ENCODE measurements around the gene ATOH7.
"Not testable (repeated sequence)": the region's sequence is repeated elsewhere in the genome, so short reads cannot be mapped to it uniquely, and the experiment has no call there.

DNA sequence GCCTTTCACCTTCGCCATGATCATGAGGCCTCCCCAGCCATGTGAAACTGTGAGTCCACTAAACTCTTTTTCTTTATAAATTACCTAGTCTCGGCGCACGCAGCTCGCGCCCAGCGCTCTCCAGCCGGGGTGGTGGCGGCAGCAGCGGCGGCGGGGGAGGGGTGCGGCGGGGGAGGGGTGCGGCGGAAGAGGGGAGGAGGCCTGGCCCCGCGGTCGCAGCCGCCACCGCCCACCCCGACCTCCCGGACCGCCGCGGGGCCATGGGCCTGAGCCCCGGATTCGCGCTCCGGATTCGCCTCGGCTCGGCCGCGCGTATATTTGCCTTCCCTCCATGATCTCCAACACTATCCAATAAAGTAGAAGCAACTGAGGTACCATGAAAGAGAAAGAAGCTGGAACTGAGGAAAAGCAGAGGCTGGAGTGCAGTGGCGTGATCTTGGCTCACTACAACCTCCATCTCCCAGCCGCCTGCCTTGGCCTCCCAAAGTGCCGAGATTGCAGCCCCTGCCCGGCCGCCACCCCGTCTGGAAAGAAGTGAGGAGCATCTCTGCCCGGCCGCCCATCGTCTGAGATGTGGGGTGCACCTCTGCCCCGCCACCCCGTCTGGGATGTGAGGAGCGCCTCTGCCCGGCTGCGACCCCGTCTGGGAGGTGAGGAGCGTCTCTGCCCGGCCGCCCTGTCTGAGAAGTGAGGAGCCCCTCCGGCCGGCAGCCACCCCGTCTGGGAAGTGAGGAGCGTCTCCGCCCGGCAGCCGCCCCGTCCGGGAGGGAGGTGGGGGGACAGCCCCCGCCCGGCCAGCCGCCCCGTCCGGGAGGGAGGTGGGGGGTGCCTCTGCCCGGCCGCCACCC lies 47.2 kb upstream of the ATOH7 start:
- TF ChIP-seq POLR2A (IDR thresholded peaks at IDR 0.05): not testable (repeated sequence)
- TF ChIP-seq, protein P1, sequence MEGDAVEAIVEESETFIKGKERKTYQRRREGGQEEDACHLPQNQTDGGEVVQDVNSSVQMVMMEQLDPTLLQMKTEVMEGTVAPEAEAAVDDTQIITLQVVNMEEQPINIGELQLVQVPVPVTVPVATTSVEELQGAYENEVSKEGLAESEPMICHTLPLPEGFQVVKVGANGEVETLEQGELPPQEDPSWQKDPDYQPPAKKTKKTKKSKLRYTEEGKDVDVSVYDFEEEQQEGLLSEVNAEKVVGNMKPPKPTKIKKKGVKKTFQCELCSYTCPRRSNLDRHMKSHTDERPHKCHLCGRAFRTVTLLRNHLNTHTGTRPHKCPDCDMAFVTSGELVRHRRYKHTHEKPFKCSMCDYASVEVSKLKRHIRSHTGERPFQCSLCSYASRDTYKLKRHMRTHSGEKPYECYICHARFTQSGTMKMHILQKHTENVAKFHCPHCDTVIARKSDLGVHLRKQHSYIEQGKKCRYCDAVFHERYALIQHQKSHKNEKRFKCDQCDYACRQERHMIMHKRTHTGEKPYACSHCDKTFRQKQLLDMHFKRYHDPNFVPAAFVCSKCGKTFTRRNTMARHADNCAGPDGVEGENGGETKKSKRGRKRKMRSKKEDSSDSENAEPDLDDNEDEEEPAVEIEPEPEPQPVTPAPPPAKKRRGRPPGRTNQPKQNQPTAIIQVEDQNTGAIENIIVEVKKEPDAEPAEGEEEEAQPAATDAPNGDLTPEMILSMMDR (IDR thresholded peaks at IDR 0.05): not testable (repeated sequence)

Data from breast epithelium (tissue), 3 donors.